Cardiac fibroblast (primary cell): ENCODE results near the gene SORBS2.
"Not testable (repeated sequence)": the region's sequence is repeated elsewhere in the genome, so short reads cannot be mapped to it uniquely, and the experiment has no call there.

Experiments
- DNase-seq, 2 donors: peaks; one replicate each; pipeline versions ENCODE4 v3.0.0 to v3.0.0-alpha.2; 2010; ENCODE audit warnings: low read depth in 2 of 2
- H3K4me3 ChIP-seq, 2 donors: replicated peaks in 1 of 2; 1 replicate in 1 of 2; 2 replicates in 1 of 2; pipeline ENCODE4 v1.5.1; 2011; ENCODE audit warnings: low read depth in 2 of 2, low read length in 2 of 2, mild to moderate bottlenecking in 2 of 2, moderate library complexity in 1 of 2
- TF ChIP-seq, protein P1 (sequence below): IDR thresholded peaks from one replicate; pipeline ENCODE4 v1.5.1; 2011; ENCODE audit warnings: low read depth, mild to moderate bottlenecking, low read length, inconsistent platforms

SORBS2 gene

DNA sequence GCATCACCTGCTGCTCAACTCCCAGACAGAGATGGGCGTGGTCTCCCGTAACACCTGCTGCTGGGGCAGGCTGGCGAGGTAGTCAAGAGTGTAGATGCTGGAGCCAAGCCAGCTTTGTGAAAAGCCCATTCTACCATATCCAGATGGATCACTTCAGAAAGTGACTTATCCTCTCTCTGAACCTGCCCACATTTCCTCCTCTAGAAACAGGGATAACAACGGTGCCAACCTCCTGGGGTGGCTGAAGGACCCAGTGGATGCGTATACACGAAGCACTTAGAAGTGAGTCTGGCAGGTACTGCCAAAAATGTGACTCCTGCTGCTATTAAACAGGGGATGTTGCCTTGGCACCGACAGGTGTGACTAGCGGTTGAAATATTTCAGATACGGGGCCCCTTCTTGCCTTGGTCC, 95.8 kb downstream of the SORBS2 start:
- TF ChIP-seq, protein P1, sequence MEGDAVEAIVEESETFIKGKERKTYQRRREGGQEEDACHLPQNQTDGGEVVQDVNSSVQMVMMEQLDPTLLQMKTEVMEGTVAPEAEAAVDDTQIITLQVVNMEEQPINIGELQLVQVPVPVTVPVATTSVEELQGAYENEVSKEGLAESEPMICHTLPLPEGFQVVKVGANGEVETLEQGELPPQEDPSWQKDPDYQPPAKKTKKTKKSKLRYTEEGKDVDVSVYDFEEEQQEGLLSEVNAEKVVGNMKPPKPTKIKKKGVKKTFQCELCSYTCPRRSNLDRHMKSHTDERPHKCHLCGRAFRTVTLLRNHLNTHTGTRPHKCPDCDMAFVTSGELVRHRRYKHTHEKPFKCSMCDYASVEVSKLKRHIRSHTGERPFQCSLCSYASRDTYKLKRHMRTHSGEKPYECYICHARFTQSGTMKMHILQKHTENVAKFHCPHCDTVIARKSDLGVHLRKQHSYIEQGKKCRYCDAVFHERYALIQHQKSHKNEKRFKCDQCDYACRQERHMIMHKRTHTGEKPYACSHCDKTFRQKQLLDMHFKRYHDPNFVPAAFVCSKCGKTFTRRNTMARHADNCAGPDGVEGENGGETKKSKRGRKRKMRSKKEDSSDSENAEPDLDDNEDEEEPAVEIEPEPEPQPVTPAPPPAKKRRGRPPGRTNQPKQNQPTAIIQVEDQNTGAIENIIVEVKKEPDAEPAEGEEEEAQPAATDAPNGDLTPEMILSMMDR: no peak
- DNase-seq: no peak
- no peak overlapping the region for H3K4me3 ChIP-seq

DNA sequence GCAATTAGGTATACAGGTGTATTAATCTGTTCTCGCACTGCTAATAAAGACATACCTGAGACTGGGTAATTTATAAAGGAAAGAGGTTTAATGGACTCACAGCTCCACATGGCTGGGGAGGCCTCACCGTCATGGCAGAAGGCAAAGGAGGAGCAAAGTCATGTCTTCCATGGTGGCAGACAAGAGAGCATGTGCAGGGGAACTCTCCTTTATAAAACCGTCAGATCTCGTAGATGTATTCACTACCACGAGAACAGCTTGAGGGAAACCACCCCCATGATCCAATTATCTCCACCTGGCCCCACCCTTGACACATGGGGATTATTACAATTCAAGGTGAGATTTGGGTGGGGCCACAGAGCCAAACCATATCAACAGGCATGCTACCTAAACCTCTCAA, 97.5 kb downstream of the SORBS2 start:
- DNase-seq, H3K4me3 ChIP-seq: not testable (repeated sequence)

DNA sequence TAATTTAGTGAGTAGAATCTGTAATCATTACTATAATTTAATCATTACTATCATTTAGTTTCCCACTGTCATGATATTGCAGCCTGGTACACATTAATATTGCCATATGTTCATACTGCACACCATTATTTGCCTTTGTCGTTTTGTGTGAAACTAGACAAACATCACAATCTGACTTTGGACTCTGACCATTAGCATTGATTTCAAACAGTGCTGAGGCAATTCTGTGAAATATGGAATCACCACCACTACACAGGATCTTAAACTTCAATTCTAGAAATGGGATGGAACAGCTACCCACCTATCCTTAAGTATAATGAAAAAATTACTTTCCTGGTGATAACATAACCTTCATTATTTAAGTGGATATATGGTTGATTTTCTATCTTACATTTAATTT, 98.3 kb downstream of the SORBS2 start:
- DNase-seq: peak in 1 of 2 donors; percentile 19
- TF ChIP-seq, protein P1: no peak
- no peak overlapping the region for H3K4me3 ChIP-seq

DNA sequence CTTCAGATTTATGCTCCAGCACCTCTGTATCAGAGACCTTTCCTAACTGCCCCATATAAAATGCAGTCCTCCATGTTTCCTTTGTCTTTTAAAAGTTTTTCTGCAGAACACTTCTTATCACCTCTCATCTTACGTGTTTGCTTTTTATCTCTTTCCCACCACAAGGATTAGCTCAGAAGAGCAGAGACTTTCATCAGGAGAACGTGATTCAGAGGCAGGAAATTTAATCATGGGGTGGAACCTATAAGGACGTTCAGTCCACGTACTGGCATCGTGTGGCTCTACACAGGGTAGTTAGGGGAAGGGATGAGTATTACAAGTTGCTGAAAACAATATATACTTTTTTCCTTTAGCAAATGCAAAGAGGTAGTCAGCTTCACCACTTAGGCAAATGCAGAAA, 98.7 kb downstream of the SORBS2 start:
- peak; percentile 66 to 93 for DNase-seq
- TF ChIP-seq, protein P1: no peak
- H3K4me3 ChIP-seq: no peak overlapping the region

DNA sequence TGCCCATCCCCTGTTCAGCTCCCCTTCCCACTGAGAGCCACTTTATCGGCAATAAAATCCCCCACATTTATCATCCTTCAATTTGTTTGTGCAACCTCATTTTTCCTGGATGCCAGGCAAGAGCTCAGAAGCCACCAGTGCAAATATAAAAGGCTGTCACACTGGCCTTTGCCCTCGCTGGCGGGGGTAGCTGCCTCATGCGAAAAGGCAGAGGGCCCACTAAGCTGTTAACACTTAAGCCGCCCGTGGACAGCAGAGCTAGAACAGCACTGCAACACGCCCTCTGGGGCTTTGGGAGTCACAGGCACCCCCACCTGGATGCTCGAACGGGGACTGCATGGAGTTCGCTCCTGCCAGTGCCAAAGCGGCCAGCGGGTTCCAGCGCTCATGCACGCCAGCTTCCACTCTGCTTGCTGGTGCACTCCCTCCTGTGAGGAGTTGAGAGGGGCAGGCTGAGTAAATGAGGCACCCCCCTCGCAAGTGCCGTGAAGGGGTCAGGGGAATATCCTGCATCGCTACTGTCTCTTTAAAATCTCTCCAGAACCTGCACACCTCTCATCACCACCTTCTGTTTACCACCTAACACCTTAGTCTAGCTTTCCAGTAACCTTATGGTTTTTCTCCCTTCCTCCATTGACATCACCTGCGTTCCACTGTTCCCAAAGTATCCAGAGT, 99.5 kb downstream of the SORBS2 start:
- TF ChIP-seq, protein P1: no peak
- no peak for DNase-seq
- no peak overlapping the region for H3K4me3 ChIP-seq

DNA sequence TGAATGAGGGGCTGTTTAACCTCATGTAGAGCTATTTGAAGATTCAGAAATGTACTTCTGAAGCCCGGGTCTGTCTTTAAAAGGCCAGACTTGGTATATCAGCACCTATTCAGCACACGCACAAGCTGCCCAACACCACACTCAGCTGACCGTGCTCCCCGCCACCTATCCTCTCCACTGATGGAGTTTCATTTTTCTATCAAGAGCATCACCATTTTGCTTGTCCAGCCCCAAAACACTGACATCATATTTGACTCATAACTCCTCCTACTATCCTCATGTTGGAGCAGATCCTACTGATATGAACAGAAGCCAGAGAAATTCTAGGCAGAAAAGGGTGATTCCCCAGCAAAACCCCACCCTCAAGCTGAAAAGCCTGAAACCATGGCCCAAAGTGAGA, 100.3 kb downstream of the SORBS2 start:
- DNase-seq: peak; percentile 35 to 88
- TF ChIP-seq, protein P1: no peak
- no peak overlapping the region for H3K4me3 ChIP-seq

DNA sequence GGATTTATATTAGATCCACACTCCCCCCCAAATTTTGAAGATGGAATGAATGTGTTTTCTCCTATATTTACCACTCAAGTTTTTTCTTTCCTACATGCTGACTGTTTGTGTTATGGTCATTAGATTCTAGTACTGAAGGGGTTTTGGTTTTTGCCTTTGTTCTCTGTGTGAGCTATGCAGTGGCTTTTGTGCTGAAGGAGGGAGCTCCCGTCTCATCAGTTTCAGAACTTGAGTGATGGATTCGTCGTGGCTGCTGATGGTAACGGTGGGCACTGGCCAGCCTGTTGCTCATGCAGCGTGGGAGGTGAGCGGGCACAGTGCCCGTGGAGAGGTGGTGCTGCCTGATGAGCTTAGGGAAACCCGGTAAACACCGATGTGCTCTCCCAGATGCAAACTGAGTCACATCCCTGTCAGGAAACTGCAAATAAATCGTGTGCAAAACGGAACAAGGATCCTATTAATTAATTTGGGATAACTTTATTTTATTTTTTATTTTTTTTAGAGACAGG, 101.5 kb downstream of the SORBS2 start:
- H3K4me3 ChIP-seq: no peak overlapping the region
- peak in 1 of 2 donors; percentile 79 for DNase-seq
- TF ChIP-seq, protein P1: no peak
